ENCODE results near the gene GUCY2D.
A peak's percentile ranks its signal among the peaks of the same experiment; 100 is the strongest.
"Not testable (repeated sequence)": the region's sequence is repeated elsewhere in the genome, so short reads cannot be mapped to it uniquely, and the experiment has no call there.

The GUCY2D gene

DNA sequence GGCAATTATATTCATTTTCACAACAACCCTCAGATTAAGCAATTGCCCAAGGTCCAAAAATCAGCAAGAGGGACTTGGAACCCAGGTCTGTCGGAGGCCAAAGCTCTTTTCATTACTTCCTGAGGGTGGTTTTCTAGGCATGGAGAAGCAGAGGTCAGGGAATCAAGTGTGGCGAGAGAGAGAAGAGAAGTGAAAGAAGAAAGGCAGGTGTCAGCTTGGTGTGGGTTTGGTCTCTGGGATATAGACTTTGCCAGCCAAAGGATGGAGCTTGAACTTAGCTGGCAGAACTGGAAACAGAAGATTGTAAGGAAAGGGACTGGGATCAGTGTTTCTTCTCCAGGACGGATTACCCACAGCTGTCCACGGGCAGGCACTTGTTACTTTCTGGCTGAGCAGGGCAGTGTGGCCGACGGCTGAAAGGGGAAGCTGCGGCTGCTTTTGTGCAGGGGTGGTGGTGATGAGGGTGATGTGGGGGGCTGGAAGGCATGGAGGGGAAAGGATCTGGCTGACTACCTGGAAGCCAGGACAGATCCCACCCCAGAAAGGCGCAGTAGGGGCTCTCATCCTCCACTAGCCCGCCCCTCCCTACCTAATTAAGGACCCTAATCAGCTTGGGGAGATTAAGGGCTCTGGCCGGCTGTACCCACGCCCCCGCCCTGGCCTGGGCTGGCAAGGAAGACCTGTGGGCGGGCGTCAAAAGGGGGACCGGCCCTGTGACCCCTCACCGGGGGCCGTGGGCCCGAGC, at the start of gene GUCY2D:
Gene GUCY2D (plus strand): TSS at position 640 of the 745 bp plus-strand sequence. CDS start 433 bp downstream, outside the sequence.
- DNase-seq: no peak

DNA sequence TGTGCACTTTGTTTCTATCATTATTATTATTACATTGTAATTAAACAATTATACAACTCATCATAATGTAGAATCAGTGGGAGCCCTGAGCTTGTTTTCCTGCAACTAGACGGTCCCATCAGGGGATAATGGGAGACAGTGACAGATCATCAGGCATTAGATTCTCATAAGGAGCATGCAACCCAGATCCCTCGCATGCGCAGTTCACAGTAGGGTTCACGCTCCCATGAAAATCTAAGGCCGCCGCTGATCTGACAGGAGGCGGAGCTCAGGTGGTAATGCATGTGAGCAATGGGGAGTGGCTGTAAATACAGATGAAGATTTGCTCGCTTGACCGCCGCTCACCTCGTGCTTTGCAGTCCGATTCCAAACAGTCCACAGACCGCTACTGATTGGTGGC, 49.1 kb upstream of the GUCY2D start:
- DNase-seq: not testable (repeated sequence)

- DNase-seq: no peak
Observed at GRCh38 chr17:7955414-7956227, 46.8 kb upstream of the GUCY2D start.

GRCh38 chr17:7956228-7956965, 46.0 kb upstream of the GUCY2D start:
- DNase-seq: no peak

DNA sequence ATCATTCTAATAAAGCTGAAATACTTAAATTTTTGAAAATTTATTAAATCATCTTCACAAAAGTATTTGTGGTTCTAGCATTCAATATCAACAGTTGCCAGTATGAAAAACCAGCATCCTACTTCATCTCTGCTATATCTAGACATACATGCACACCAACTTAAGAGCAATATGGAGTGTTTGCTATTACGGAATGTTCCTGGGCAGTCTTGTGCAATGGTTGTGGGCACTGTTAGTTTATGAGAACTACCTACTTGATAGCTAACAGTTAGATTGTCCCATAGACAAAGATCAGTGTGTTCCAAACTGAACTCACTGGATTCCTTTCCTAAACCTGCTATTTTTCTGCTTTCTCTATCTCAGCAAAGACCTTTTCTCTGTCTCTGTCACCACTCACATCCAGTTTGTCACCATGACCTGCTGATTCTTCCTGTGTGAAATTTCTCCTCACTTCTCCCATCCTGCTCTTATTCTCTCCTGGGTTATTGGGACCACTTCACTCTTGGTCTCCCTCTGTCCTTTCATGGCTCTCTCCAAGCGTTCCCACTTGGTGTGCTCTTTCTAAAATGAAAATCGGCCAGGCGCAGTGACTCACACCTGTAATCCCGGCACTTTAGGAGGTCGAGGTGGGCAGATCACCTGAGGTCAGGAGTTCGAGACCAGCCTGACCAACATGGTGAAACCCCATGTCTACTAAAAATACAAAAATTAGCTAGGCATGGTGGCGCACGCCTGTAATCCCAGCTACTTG, 42.7 kb upstream of the GUCY2D start:
- no peak for DNase-seq

DNA sequence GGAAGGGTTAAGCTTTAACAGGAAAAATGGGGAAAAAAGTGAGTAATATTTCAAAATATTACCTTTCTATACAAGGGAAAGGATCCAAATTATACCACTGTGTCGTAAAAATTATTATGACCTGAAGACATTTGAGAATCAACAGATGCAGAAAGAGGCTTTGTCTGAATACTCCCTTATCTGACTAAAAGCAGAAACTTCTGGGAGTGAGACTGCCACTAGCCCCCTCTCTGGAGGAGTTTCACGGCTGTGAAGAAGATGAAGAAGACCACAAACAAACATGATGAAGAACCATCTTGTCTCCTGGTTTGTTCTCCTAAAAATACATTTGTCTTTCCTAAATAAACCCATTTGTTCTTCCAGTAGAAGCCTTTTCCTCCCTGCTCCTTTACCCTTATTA, 41.0 kb upstream of the GUCY2D start:
- DNase-seq: no peak

- DNase-seq: no peak
Observed at GRCh38 chr17:7967751-7968150, 34.7 kb upstream of the GUCY2D start.

- no peak for DNase-seq
Observed at GRCh38 chr17:7969433-7969832, 33.0 kb upstream of the GUCY2D start.

DNA sequence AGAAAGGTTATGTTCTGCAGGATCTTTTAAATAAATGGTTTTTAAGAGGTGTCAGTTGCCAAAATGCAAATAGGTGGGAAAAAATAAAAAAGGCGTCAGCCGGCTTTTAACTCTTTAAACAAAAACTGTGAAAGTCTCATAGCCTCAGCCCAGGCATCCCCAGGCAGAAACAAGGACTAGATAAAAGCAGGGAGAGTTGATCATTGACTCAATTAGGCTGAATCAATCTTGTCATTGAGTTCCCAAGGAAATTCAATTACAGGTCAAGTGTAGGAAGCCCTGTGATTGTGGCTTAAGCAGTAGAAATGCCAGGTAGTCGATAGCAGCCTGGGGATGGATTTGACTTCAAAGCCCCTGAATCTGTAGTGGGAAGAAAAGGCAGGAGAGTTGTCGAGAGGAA, 30.8 kb upstream of the GUCY2D start:
- DNase-seq: no peak

- DNase-seq: no peak
Observed at GRCh38 chr17:7972131-7972785, 30.2 kb upstream of the GUCY2D start.

DNA sequence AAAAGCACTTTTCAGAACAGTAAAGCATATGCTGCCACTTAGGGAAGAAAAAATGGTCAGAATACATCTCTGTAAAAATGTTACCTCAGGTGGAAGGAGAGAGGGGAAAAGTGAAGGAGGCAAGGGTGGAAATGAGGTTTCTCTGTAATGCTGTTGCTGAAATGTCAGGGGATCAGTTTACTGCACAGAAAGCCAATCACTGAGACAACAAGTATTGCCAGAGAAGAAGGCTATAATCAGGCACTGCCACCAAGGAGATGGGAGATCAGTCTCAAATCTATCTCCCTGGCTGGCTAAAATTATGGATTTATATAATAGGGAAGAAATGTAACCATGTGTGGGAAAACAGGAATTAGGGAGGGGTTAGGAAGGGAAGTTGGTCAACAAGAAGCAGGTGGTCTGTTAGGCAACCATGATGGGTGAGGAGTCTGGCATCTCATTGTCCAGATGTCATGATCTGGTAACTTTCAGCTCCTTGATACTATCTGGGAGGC, 27.7 kb upstream of the GUCY2D start:
- DNase-seq: no peak

GRCh38 chr17:7977039-7977438, 25.4 kb upstream of the GUCY2D start:
- no peak for DNase-seq

DNA sequence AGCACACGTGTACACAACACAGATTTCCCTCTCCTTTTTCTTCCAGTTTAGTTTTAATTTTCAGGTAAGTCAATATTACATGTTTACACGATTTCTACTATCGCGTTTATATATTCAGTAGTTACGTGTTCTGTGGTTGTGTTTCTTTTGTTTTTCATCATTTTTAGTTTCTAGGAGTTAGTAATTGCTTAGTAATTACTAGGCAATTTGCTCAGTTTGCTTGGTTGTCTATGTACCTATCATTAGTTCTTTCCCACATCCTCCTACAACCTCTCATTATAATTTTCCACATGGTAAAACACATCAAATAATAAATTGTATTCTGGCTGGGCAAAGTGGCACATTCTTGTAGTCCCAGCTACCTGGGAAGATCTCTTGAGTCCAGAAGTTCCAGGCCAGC, 24.6 kb upstream of the GUCY2D start:
- DNase-seq: no peak

DNA sequence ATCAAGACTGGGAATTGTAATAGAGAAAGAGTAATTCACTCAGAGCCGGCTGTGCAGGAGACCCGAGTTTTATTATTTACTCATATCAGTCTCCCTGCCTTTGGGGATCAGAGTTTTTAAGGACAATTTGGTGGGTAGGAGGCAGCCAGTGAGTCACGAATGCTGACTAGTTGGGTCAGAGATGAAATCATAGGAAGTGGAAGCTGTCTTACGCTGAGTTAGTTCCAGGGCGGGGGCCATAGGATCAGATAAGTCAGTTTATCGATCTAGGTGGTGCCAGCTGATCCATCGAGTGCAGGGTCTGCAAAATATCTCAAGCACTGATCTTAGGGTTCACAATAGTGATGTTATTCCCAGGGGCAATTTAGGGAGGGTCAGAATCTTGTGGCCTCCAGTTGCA, 20.2 kb upstream of the GUCY2D start:
- no peak for DNase-seq

DNA sequence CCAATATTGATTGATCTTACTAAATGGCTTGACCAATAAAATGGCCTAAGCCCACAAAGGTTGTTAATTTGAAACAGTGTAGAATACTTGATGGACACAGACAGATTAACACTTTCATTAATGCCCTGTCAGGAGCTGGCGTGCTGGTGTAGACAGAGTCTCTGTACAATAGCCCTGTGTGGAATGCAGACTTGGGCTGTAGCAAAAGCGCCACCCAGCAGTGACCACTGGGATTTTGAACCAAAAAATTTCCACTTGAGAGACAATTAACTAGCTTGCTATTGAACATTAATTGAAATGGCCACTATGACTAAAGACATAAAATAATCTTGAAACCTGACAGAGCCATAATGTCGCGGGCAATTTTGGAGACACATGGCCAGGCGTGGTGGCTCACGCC, 19.7 kb upstream of the GUCY2D start:
- no peak for DNase-seq

GRCh38 chr17:7984904-7985303, 17.5 kb upstream of the GUCY2D start:
- DNase-seq: no peak

DNA sequence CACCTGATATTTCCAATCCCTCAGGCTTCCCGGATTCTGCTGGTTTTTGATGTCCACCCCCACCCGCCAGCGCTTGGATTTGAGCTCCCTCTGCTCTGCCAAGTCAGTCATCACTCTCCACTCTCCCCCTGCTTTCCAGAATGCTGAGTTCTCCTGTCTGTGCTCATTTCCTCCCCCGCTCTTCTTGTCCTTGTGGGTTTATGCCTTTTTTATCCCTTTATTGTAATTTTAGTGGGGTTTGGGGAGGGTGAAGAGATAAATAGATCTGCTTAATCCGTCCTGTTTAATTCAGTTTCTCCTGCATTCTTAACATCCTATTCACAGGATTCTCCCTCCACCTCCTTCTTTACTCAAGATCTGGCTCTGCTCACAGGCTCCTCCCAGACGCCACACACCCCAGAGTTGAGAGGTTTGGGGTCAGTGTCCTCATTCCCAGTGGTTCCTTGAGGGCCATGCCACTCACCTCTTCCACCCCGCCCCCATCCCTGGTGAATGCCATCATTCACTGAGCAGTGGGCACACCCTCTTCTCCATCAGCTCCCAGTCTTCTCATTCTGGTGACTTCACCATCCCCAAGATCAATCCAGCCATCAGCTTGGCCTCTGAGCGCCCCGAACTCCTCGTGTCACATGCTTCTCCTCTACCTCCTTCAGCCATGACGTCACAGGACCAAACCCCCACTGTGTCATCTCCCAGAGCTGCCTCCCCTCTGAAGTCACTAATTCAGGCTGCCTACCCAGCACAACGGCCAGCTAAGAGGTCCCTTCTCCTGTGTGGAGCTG, 15.1 kb upstream of the GUCY2D start:
- no peak for DNase-seq

- peak; percentile 12 for DNase-seq
Observed at GRCh38 chr17:7988750-7989178, 13.7 kb upstream of the GUCY2D start.

- peak; percentile 19 for DNase-seq
Observed at GRCh38 chr17:7989781-7990655, 12.4 kb upstream of the GUCY2D start.

GRCh38 chr17:7992516-7992915, 9.9 kb upstream of the GUCY2D start:
- no peak for DNase-seq
